Activated CD4-positive, alpha-beta T cell treated with anti-CD3 and anti-CD28 coated beads for 4 hours (primary cell): ENCODE results near the gene WNT11.

ENCODE experiments used
- DNase-seq, 2 donors: peaks; one replicate each; pipeline ENCODE4 v3.0.0-alpha.2; 2020

WNT11 gene

GRCh38 chr11:76170468-76170867 lies 35.8 kb downstream of the WNT11 start:
- no peak for DNase-seq

- no peak for DNase-seq
Measured at GRCh38 chr11:76169473-76169896, 36.8 kb downstream of the WNT11 start.

DNA sequence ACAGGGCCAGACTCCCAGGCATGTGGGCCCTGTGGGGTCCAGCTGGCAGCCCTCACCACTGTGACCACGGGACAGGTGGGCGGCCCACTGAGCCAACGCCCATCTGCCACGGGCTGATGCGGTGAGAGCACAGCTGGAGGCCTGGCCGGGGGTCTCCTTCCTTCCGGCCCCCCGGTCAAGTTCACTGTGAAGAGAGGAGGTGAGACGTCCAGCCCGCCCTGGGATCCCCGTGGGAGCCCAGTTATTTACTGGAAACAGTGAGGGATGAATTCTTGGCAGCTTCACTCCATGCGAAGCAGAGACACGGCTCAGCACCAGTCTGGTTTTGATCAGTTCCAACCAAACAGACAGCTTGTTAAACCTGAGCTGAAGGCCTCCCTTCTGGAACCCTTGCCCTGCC lies 38.7 kb downstream of the WNT11 start:
- no peak for DNase-seq

GRCh38 chr11:76166314-76166713 lies 40.0 kb downstream of the WNT11 start:
- no peak for DNase-seq

- no peak for DNase-seq
Measured at GRCh38 chr11:76164861-76165751, 41.2 kb downstream of the WNT11 start.

GRCh38 chr11:76164081-76164480 lies 42.2 kb downstream of the WNT11 start:
- no peak for DNase-seq

DNA sequence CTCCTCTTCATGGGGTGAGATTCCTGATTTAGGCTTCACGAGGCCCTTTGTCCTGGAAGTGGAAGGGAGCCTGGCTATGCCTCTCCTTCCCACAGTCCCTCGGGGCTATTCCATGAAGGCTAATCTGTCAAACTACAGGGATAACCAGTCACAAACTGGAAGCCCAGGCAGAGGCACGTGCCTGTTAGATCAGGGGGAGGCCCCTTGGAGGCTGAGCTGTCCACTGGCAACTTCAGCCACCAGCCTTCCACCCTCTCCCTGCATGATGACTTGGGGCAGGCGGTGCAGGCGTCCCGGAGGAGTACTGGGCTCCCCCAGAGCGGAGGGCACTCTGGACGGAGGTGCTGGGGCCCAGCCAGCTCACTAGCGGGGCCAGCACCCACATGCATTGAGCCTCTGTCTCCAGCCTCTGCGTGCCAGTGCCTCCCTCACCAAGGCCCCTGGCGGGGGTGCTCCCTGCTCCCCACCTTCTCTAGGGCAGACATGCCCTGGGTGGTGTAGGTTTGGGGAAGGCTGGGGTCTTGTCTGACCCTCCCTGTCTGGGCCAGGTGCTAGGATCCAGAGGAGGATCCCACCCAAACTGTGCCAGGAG lies 42.9 kb downstream of the WNT11 start:
- no peak for DNase-seq

- DNase-seq, result no peak
Measured at GRCh38 chr11:76162336-76163288, 43.7 kb downstream of the WNT11 start.

DNA sequence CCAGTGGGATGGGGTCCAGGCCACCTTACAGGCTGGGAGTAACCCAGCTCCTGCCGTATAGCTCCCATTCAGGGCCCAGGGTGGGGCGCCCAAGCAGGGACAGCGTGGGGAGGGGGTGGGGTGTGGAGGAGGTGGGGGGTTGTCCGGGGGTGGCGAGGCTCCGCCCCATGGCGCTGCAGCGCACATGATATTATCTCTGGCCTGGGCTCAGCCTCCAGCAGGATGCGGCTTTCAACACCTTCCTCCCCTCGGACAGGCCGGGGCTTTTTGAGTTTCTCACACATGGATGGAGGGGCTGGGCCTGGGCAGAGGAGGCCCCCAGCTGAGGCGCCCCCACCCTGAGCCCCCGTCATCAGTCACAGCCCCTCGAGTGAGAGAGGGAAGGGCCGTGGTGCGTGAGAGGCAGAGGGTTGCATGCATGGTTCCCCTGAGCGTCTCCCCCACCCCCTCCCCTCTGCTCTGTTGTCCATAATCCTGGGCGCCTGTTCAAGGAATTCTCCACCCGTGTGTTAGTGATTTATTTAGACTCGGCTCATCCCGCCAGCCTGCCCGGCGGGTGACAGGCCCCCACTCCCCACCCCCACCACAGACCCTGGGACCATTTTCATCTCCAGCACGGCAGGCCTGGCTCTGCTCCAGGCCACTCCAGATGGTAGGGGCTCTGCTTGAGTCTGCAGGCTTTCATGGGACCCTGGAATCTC lies 44.9 kb downstream of the WNT11 start:
- no peak for DNase-seq

DNA sequence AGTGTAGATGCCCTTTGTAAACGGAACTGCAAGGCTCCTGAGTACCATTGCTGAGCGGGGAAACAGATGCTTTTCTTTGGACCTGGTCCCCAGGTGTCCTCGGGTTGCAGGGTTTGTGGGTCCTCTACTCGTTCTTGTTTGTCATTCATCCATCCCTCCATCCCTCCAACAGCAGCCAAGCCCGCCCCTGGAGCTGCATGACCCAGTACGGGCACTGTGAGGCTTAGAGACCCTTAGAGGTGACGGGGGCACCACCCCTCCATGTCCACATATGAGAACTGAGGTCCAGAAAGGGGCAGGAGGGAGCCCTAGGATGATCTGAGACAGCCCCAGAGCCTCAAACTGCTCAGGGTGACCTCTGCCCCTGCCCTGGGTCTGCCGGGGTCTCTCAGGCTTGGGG lies 45.4 kb downstream of the WNT11 start:
- DNase-seq, result no peak

DNA sequence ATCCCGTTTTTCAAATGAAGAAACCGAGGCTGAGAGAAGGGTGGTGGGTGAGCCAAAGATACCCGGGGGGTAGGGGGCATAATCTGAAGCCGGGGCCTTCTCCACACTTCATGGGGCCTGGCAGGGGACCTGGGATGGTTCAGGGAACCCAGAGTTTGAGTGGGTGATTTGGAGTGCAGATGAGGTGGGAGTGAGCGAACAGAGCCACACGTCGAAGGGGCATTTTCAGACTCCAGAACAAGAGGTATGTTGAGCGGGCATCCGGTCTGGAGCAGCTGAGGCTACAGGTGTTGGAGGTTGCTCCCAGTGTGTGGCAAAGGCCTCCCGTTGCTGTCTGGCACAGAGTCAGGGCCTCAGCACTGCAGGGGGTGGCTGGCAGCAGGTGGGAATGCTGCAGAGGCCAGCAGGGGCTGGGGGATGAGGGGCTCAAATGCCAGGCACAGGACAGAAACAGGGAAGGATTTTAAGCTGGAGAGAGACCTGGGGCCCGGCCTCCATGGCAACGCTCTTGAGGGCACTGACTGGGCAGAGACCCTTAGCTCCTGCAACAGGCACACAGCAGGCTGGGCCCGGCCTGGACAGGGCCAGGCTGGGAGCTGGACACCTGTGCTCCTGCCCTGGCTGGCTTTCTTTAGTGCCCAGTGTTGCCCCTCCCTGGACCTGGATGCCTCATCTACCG lies 46.2 kb downstream of the WNT11 start:
- no peak for DNase-seq

DNA sequence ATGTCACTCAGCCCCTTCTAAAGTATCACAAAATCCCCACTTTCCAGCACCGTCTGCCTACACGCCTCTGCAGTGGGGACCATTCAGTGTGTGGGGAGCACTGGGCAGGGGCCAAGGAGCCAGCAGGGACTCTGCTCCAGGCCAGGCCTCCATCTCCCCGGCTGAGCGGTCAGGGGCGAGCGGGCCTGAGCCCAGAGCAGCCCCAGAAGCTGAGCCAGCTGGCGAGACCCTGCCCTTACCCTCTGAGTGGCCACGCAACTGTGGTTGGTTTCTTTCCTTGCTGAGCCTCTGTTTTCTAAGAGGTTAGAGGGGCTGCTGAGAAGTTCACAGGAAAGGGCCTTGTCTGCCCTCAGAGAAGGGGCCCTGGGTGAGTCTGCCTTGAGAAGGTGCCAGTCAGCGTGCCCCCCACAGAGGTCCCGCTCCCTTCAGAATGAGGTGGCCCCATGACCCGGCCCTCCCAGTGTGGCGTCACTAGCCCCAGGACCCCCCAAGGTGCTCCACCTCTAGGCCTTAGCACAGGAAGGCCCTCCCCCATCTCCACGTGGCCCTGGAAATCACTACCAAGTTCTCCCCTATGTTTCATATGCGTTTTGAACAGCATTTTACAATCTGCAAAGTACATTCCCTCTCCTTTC lies 46.9 kb downstream of the WNT11 start:
- no peak for DNase-seq

GRCh38 chr11:76158394-76159302 lies 47.7 kb downstream of the WNT11 start:
- DNase-seq, result no peak

DNA sequence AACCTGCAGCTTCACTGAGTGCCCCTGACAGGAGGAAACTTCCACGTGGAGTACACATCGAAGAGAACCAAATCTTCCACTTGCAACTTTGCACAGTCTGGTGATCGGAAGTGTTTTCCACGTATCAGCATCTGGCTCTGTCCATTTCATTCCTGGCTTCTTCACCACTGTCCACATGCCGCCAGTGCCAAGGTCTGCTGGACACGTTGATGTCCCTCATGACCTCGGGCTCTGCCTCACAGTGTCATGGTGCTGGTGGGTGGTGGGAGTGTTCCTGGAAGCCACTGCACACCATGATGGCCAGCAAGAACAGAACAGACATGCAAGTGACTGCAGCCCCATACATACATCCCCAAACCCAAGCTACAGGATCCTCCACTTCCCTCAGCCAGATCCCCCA lies 48.4 kb downstream of the WNT11 start:
- DNase-seq, result no peak

GRCh38 chr11:76156971-76157427 lies 49.3 kb downstream of the WNT11 start:
- DNase-seq, result no peak

GRCh38 chr11:76155500-76156227 lies 50.6 kb downstream of the WNT11 start:
- DNase-seq, result no peak

- DNase-seq, result no peak
Measured at GRCh38 chr11:76153571-76153923, 52.8 kb downstream of the WNT11 start.

- no peak for DNase-seq
Measured at GRCh38 chr11:76152741-76153570, 53.3 kb downstream of the WNT11 start.
